Frontal cortex (tissue), 4 donors: Measurements from ENCODE around the gene XG. TPM values are rescaled to one million over a fixed set of nuclear protein-coding genes. Genes with fewer than 3 reads are reported as not detected.
"Not testable (repeated sequence)": the region's sequence is repeated elsewhere in the genome, so short reads cannot be mapped to it uniquely, and the experiment has no call there.

Source experiments
- DNase-seq, 2 donors: peaks; one replicate each; pipeline ENCODE4 v3.0.0; 2012; ENCODE audit warnings: low spot score in 2 of 2
- FAIRE-seq: peaks from 2 replicates; lab custom pipeline; 2012; peaks lifted over from hg19 to GRCh38; lab: Jason Lieb, UNC
- total RNA-seq: library from RNA; depleted of rRNA; stranded (reverse); fragments of >200 nt; gene quantifications from one replicate; pipeline ENCODE4 v1.2.3, GENCODE V29; 2014
- donor health status: control.
- donor health status: control.
- donor health status: control.

XG gene
- total RNA-seq, 1 donor from 2014 or later: not detected

DNA sequence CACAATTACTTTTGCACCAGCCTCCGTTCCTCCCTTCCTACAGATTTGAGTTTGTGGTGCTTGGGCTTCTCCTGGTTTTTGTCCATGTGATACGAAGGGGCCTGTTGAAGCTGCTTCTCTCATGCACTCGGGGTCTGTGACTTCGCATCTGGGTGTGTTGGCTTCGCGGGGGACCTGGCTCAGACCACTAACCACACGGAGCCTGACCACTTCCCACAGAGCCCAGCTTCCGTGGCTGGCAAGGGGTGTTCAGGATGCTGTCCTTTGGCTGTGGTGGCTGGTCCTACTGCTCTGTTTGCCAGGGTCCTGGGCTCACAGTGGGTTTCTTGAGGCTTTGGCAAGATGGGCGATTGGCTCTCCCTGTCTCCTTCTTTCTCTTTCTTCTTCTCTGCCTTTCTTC, 19.8 kb upstream of the XG start:
- FAIRE-seq: no peak
- DNase-seq: no peak

DNA sequence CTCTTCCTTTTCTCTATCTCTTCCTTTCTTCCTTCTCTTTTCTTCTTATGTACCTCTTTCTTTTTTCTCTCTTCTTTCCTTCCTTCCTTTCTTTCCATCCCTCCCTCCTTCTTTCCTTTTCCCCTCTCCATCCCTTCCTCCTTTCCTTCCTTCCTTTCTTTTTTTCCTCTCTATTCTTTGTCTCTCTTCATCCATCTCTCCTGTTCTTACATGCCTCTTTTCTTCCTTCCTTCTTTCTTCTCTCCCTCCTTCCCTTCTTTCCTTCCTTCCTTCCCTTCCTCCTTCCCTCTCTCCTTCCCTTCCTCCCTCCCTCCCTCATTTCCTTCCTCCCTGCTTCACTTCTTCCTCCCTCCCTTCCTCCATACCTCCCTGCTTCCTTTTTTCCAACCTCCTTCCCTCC, 19.2 kb upstream of the XG start:
- DNase-seq (no peak), FAIRE-seq (no peak)

DNA sequence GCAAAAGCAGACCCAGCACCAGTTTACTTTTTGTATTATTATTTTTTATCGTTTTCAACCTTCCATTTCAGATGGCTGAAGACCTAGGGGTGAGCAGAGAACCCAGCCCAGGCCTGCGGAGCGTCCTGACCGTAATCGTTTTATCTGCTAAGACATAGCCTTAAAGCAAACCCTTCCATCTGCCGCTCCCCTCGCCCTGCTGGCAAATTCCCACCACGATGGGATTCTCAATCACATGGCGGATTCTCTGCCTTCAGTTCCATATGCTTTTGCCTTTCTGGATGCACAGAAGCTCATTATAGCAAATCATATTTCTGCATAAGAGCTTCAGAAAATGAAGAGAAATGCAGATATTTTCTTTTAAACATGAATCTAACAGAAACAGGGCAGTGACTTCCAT, 18.6 kb upstream of the XG start:
- no peak for DNase-seq
- FAIRE-seq: no peak

DNA sequence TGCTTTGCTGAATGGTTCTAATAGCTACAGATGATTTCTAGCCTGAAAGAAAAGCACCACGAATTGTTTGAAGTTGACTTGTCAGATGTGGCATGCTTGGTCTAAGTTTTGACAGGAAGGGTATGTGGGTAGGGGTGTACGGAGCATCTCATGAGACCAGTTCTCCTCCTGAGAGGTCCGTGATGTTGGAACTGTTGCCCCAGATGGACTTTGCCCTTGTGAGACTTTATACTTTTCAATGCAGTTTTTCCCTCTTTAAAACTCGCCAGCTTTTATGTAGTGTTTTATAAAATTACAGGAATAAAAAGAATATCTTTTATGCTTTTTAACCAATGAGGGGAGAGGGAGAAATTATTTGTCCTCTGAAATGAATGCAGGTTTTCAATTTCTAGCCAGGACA, 16.6 kb upstream of the XG start:
- FAIRE-seq (no peak), DNase-seq (no peak)

DNA sequence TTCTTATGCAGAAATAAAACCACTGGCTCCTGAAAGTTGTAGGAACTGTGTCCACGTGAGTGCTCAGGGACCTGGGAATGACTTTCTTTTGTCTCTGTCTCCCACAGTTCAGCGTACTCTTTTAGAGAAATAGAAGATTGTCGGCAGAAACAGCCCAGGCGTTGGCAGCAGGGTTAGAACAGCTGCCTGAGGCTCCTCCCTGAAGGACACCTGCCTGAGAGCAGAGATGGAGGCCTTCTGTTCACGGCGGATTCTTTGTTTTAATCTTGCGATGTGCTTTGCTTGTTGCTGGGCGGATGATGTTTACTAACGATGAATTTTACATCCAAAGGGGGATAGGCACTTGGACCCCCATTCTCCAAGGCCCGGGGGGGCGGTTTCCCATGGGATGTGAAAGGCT, 11.2 kb upstream of the XG start:
- DNase-seq: no peak
- FAIRE-seq: no peak

DNA sequence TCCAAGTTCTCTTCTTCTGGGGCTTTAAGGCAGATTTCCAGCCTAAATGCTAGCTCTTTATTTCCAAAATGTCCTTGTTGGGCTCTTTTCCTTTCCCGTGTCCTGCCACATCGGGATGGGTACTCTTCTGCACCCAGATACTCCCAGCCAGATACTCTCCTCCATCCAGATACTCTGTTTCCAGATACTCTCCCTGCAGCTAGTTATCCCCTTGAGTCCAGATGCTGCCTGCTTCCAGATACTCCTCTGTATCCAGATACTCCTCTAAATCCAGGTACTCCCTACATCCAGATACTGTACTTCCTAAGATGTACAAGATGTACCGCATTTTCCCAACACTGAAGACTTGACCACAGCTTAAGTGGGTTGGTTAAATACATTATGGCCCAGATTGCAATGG, 10.5 kb upstream of the XG start:
- FAIRE-seq: no peak
- no peak for DNase-seq

DNA sequence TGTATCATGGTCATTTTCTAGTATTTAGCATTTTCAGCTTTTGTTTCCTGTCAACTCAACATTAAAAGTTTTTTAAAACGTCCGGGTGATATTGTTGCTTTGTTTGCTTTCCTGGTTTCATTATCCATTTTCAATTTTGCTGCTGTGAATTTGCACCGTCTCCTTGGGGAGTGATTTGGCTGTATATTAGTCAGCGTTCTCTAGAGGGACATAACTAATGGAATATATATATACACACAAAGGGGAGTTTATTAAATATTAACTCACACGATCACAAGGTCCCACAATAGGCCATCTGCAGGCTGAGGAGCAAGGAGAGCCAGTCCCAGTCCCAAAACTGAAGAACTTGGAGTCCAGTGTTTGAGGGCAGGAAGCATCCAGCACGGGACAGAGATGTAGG, 5.6 kb upstream of the XG start:
- not testable (repeated sequence) for DNase-seq, FAIRE-seq

DNA sequence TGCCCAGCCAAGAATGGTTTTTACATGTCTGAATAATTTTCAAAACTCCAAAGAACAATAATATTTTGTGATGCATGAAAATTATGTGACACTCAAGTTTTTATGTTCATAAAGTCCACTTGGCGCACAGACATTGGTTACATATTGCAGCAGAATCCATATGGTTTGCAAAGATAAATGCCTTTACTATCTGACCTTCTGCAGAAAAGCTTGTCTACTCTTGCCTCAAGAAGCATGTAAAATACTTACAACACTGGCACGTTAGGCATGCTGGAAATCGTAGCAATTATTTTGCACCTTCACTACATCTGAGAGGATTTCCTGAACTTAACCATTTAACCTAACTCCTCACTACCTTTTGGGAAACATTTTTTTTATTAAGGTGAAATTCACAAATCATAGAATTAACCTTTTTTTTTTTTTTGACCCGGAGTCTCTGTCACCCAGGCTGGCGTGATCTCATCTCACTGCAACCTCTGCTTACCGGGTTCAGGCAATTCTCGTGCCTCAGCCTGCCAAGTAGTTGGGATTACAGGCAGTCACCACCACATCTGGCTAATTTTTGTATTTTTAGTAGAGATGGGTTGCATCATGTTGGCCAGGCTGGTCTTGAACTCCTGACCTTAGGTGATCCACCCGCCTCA, 3.5 kb upstream of the XG start:
- no peak for FAIRE-seq

DNA sequence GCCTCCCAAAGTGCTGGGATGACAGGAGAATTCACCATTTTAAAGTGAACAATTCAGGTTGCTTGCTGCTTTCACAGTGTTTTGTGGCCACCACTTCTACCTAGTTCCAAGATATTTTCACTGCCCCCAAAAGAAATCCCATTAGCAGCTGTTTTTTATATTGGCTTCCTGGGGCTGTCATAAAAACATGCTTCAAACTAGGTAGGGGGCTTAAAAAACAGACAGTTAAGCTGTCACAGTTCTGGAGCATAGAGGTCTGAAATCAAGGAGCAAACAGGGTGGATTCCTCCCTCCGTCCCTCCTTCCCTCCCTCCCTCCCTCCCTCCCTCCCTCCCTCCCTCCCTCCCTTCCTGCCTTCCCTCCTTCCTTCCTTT, 3.0 kb upstream of the XG start:
- FAIRE-seq: no peak

More for the DNA sequence above, 3.5 kb upstream of the XG start:
- DNase-seq: no peak

DNA sequence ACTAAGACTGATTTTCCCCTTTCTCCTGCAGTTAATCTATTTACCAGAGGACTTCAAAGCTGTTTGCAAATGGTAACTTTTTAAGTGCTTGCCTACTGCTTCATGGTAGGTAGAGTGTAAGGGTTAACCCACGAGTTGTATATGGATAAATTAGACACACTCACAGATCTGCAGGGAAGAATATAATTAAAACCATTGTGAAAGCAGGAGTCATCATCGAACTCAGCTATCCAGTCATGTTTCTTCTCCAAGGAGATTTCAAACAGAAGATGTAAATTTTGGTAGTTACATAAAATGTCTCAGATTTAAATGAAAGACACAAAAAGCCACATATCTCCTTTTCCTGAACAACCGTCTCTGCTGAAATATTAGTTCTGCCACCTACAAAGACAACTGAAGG, 549 bp upstream of the XG start:
- DNase-seq: no peak
- FAIRE-seq: no peak

More for the DNA sequence above, 3.0 kb upstream of the XG start:
- DNase-seq: no peak

DNA sequence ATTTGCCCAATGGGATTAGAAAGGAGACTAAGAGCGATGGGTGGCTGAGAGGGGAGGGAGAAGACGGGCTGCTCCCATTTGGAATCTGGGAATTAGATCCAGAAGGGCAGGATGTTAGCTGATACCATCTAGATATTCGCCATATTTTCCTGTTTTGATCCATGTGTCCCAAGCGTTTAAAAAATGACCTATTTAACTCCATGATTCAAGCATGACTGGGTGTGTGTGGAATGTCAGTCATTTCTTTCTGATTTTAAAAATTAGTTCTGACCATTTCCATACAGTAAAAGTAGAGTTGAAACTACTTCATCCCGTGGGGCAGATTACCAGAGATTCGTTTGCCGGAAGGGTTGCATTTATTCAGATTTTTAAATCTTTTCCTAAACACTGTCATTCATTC, 601 bp downstream of the XG start:
- not testable (repeated sequence) for FAIRE-seq, DNase-seq

DNA sequence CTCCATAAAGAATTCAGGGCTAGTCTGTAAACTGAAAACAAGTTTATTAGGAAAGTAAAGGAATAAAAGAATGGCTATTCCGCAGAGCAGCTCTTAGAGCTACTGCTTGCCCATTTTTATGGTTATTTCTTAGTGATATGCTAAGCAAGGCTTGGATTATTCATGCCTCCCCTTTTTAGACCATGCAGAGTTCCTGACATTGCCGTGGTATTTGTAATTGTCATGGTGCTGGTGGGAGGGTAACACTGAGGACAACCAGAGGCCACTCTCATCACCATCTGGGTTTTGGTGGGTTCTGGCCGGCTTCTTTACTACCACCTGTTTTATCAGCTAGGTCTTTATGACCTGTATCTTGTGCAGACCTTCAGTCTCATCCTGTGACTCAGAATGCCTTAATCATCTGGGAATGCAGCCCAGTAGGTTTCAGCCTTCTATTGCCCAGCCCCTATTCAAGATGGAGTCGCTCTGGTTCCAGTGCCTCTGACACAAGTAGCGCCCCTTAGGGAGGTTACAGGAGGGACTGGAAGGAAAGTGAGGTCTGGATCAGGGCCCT, 3.4 kb downstream of the XG start:
- not testable (repeated sequence) for FAIRE-seq, DNase-seq

DNA sequence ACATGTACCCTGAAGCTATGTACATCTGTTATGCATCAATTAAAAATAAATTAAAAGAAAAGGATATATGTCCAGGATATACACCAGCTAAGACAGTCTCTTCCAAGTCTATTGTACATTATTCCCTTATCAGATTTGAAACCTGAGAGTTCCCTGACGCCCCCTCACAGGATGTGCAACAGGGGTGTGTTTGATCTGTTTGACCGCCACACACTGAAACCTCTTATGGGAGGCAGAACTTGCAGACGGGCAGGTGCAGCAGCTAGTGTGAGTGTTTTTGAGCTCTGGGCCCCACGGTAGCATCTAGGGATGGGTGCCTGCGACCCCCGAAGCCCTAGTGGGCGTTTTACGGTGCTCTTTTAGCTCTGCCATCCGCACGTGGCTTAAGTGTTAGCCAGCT, 4.7 kb downstream of the XG start:
- FAIRE-seq: no peak
- DNase-seq: no peak

DNA sequence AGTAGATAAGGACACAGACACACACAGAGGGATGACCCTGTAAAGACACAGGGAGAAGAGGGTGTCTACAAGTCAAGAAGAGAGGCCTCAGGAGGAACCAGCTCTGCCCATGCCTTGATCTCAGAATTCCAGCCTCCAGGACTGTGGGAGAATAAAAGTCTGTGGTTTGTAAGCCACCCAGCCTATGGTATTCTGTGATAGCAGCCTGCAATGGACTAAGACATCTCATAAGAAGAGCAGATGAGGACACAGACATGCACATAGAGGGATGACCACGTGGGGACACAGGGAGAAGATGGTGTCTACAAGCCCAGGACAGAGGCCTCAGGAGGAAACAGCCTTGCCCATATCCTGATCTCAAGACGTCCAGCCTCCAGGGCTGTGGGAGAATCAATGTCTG, 9.4 kb downstream of the XG start:
- FAIRE-seq (no peak), DNase-seq (no peak)

DNA sequence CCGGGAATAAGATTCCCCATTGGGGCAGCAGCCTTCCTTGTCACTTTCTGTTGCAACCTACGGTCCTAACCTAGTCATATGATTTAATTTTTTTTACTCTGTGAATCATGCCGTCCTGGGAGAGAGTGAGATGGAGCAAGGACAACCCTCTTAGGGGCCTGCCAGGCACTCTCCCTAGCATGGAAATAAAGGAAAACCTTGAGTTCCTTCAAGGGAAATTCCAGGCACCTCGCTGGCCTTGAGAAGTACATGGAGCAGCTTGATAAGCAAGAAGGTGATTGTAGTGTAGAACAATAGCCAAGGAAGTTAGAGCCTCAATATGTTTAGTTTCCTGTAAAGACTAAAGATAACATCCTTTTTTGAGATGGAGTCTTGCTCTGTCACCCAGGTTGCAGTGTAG, 10.8 kb downstream of the XG start:
- FAIRE-seq, DNase-seq: not testable (repeated sequence)

DNA sequence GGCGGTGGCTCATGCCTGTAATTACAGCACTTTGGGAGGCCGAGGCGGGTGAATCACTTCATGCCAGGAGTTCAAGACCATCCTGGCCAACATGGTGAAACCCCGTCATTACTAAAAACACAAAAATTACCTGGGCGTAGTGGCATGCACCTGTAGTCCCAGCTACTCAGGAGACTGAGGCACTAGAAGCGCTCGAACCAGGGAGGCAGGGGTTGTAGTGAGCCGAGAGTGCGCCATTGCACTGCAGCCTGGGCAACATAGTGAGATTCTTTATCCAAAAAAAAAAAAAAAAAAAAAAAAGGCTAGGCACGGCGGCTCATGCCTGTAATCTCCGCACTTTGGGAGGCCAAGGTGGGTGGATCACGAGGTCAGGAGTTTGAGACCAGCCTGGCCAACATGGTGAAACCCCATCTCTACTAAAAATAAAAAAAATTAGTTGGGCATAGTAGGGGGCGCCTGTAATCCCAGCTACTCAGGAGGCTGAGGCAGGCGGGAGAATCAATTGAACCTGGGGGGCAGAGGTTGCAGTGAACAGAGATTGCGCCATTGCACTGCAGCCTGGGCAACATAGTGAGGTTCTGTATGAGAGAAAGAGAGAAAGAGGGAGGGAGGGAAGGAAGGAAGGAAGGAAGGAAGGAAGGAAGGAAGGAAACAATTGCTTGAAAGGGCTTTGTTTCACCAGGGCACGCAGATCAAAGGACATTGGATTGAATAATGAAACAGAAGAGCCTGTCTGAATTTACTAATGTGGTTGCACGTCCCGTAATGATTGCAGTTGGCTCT, 13.1 kb downstream of the XG start:
- not testable (repeated sequence) for DNase-seq, FAIRE-seq

DNA sequence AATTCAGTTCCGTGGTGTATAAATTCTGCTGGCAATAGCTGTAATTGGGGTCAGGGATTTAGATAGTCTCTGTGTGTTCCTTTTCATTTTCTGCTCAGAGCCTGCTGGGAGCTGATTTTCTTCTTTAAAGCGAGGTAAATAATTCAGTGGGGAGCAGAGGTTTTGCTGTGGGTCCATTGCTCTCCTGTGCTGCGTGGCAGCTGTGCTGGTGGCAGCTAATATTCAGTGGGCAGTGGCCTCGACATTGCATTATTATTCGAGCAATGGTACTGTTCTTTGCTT, 13.7 kb downstream of the XG start:
- DNase-seq (no peak), FAIRE-seq (no peak)

DNA sequence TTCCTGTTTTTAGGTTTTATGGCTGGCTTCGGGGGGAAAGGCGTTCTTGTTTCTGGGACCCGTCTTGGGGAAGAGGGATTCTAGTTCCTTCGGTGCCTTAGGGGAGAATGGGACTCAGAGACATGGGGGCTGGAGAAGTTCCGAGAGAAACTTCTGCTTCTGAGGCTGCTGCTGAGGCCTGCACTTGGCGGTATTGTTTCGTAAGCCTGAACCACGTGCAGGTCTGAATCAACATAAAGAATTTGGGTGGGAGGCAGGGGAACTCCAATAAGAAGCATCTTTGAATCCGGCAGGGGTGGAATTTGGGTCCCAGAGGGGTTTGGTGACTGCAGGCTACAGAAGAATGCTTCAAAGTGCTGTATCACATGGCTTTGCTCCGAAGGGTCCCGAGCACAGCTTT, 15.1 kb downstream of the XG start:
- DNase-seq: no peak
- FAIRE-seq: no peak

DNA sequence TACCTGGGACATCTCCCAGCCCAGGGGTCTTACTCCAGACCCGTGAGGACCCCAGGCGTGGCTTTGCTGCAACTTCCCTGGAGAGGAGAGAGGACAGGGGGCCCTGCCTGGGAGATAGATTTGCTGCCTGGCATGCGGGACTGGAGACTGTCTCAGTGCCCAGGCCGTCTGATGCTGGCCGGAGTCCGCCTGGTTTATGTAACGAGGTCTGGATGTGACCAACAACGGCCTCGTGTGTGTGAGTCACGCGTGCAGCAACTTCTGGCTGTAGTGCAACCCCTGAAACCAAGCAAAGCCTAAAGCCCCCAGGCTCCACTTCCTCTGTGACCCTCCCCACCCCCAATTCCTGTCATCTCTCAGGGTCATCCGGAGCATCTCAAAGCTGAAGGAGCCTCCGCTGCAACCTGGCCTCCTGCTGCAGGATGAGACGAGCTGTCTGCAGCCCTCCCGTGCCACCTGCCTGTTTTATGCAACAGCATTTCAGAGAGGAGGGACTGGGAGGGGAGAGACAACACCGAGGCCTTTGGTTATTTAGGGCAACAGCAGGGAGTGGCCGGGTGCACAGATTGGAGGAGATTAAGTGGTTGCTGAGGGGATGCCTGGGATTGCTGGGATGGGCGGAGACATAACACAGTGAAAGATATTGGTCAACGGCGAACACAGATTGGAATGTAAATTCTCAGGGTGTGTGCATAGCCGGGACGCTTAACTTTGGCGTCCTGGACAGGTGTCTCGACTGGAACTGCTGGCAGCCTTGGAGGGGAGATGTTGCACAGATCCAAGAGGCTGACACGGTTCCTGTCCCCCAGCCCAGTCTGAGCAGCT, 16.0 kb downstream of the XG start:
- DNase-seq: no peak
- FAIRE-seq: no peak

DNA sequence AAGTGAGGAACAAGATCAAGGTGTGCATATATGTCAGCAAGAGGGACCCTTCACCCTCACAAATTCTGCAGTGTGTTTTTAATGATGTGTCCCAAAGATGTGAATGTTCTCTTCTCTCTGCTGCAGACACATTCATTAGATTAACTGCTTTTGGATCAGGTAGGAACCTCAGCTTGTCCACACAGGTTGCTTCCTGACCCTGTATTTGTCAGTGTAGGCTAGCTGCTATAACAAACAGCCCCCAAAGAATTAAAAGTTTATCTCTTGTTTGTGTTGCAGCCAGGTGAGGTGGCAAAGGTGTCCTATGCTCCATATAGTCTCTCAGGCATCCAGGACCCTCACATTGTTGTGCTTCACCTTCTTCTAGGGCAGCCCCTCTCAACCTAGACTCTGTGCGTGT, 17.8 kb downstream of the XG start:
- FAIRE-seq (no peak), DNase-seq (no peak)
